ENCODE results near the gene MKKS.

GRCh38 chr20:10472871-10473270, 38.8 kb upstream of the MKKS start:
- TF ChIP-seq TCF7L2 (IDR thresholded peaks at IDR 0.05; ENCODE audit: borderline replicate concordance, extremely low read depth, insufficient read depth, insufficient read length): no peak
- no peak for TF ChIP-seq EZH2 (IDR thresholded peaks at IDR 0.05)
- TF ChIP-seq, protein P1, sequence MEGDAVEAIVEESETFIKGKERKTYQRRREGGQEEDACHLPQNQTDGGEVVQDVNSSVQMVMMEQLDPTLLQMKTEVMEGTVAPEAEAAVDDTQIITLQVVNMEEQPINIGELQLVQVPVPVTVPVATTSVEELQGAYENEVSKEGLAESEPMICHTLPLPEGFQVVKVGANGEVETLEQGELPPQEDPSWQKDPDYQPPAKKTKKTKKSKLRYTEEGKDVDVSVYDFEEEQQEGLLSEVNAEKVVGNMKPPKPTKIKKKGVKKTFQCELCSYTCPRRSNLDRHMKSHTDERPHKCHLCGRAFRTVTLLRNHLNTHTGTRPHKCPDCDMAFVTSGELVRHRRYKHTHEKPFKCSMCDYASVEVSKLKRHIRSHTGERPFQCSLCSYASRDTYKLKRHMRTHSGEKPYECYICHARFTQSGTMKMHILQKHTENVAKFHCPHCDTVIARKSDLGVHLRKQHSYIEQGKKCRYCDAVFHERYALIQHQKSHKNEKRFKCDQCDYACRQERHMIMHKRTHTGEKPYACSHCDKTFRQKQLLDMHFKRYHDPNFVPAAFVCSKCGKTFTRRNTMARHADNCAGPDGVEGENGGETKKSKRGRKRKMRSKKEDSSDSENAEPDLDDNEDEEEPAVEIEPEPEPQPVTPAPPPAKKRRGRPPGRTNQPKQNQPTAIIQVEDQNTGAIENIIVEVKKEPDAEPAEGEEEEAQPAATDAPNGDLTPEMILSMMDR (IDR thresholded peaks at IDR 0.05 in 2 of 3, conservative IDR thresholded peaks at IDR 0.05 in 1 of 3; ENCODE audit: borderline replicate concordance in 1 of 3, insufficient read depth in 1 of 3, low read depth in 2 of 3, low read length in 2 of 3): no peak
- no peak for TF ChIP-seq SP1 (IDR thresholded peaks at IDR 0.05; ENCODE audit: low read depth)
- no peak for TF ChIP-seq POLR2AphosphoS5 (IDR thresholded peaks at IDR 0.05; ENCODE audit: low read depth, low read length)
- TF ChIP-seq JUND (IDR thresholded peaks at IDR 0.05): no peak
- TF ChIP-seq CEBPB (IDR thresholded peaks at IDR 0.05; ENCODE audit: low read depth): no peak
- TF ChIP-seq, protein P2, sequence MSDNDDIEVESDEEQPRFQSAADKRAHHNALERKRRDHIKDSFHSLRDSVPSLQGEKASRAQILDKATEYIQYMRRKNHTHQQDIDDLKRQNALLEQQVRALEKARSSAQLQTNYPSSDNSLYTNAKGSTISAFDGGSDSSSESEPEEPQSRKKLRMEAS (IDR thresholded peaks at IDR 0.05): no peak
- no peak for TF ChIP-seq POLR2A (IDR thresholded peaks at IDR 0.05; ENCODE audit: borderline replicate concordance, extremely low read depth, insufficient read depth, insufficient read length)
- no peak for TF ChIP-seq RAD21 (IDR thresholded peaks at IDR 0.05; ENCODE audit: low read depth)

Data from HCT116 (cell line).